HFF-Myc (cell line): ENCODE measurements around the gene LCP1.
"Not testable (repeated sequence)": the region's sequence is repeated elsewhere in the genome, so short reads cannot be mapped to it uniquely, and the experiment has no call there.

ENCODE experiments used
- DNase-seq: peaks from one replicate; pipeline ENCODE4 v3.0.0-alpha.2; 2011; ENCODE audit warnings: low read depth; ENCODE audit errors: extremely low read depth
- H3K4me3 ChIP-seq: replicated peaks from 2 replicates; pipeline ENCODE4 v1.5.1; 2011; ENCODE audit warnings: low read depth, mild to moderate bottlenecking, control low read depth, low read length
- TF ChIP-seq, protein P1 (sequence below): IDR thresholded peaks from 2 replicates; pipeline ENCODE4 v1.5.1; 2012; ENCODE audit warnings: mild to moderate bottlenecking, low read depth, low read length, control low read depth; ENCODE audit errors: missing control alignments

LCP1 gene, protein sequence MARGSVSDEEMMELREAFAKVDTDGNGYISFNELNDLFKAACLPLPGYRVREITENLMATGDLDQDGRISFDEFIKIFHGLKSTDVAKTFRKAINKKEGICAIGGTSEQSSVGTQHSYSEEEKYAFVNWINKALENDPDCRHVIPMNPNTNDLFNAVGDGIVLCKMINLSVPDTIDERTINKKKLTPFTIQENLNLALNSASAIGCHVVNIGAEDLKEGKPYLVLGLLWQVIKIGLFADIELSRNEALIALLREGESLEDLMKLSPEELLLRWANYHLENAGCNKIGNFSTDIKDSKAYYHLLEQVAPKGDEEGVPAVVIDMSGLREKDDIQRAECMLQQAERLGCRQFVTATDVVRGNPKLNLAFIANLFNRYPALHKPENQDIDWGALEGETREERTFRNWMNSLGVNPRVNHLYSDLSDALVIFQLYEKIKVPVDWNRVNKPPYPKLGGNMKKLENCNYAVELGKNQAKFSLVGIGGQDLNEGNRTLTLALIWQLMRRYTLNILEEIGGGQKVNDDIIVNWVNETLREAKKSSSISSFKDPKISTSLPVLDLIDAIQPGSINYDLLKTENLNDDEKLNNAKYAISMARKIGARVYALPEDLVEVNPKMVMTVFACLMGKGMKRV

GRCh38 chr13:46181840-46182490 is at the start of gene LCP1:
LCP1 (minus strand) TSS chr13:46182177; CDS start chr13:46159662, 22,515 bp downstream.
- no peak for DNase-seq
- no peak within 1 kb of the TSS for H3K4me3 ChIP-seq
- TF ChIP-seq, protein P1, sequence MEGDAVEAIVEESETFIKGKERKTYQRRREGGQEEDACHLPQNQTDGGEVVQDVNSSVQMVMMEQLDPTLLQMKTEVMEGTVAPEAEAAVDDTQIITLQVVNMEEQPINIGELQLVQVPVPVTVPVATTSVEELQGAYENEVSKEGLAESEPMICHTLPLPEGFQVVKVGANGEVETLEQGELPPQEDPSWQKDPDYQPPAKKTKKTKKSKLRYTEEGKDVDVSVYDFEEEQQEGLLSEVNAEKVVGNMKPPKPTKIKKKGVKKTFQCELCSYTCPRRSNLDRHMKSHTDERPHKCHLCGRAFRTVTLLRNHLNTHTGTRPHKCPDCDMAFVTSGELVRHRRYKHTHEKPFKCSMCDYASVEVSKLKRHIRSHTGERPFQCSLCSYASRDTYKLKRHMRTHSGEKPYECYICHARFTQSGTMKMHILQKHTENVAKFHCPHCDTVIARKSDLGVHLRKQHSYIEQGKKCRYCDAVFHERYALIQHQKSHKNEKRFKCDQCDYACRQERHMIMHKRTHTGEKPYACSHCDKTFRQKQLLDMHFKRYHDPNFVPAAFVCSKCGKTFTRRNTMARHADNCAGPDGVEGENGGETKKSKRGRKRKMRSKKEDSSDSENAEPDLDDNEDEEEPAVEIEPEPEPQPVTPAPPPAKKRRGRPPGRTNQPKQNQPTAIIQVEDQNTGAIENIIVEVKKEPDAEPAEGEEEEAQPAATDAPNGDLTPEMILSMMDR: no peak

GRCh38 chr13:46229251-46229650 is 47.3 kb upstream of the LCP1 start:
- TF ChIP-seq, protein P1: no peak
- no peak overlapping the region for H3K4me3 ChIP-seq
- no peak for DNase-seq

DNA sequence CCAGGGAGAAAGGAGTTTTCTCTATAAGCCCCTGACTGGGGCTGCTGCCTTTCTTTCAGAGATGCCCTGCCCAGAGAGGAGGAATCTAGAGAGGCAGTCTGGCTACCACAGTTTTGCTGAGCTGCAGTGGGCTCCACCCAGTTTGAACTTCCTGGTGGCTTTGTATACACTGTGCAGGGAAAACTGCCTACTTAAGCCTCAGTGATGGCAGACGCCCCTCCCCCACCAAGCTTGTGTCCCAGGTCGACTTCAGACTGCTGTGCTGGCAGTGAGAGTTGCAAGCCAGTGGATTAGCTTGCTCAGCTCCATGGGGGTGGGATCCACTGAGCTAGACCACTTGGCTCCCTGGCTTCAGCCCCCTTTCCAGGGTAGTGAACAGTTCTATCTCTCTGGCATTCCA is 38.3 kb upstream of the LCP1 start:
- DNase-seq, H3K4me3 ChIP-seq: not testable (repeated sequence)

GRCh38 chr13:46214741-46215140 is 32.8 kb upstream of the LCP1 start:
- DNase-seq, H3K4me3 ChIP-seq: not testable (repeated sequence)

- DNase-seq: no peak
- TF ChIP-seq, protein P1: no peak
- no peak overlapping the region for H3K4me3 ChIP-seq
Observed at GRCh38 chr13:46213242-46213641, 31.3 kb upstream of the LCP1 start.

DNA sequence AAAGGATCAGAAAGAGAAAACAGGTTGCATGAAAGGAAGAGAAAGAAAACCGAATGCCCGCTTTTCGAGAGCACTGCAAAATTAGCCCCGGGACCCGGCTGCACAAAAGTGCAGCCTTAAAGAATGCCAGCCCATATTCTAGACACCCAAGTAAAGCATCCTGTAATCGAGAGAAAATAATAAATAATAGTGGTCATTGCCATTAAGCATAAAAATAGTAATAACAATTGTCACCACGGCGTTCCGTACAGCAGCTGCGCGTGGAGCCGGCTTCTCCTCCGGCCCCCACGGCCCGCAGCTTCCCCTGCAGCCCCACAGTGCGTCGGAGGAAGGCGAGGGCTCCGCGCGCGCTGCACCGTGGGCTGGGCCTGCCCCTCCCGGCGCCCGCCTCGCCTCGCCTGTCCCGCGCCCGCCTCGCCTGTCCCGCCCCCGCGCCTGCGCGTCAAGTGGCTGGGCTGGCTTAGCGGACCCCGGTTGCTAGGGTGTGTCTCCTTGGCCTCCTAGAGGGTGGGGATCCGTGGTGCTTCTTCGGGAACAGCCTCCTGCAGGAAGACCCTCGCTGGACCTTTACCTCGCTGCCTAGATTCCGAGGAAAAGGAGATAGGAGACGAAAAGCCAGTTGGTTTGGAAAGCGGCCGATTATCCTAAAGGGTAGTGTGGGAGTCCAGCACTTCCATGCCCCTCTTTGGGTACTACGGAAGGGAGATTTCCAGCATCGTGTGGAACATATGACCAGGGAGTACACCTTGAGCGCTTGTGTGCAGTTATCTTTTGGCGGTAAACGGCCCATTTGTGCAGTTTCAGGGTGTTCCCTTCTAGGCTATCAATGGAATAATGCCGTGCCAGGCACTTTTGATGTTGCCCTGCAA is 29.7 kb upstream of the LCP1 start, which contains the start of gene LRRC63:
Gene LRRC63 (plus strand): TSS at position 446 of the 869 bp plus-strand sequence. CDS start 1,107 bp downstream, outside the sequence.
- H3K4me3 ChIP-seq: peak within 1 kb of the TSS; percentile 33
- DNase-seq: no peak
- TF ChIP-seq, protein P1: no peak

DNA sequence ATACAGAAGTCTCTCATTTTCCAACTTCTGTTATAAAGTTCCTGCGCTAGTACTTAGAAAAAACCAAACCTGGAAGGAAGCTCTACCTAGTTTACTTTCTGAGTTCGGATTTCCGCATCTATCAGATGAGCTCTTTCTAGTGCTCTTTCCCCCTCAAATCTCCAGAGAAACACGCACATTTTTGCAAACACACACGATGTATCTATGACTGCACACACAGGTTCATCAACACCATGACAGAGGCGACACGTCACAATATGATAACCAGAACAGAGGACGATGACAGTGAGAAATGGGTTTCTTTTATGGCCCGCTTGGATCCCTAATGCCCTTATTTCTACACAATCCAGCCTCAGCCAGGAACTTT is 29.1 kb upstream of the LCP1 start:
- no peak for DNase-seq
- TF ChIP-seq, protein P1: no peak
- peak overlapping the region; percentile 33 for H3K4me3 ChIP-seq
